Choroid plexus epithelial cell (primary cell): ENCODE results near the gene LRRC59.

ENCODE experiments used
- DNase-seq: peaks from one replicate; pipeline ENCODE4 v3.0.0-alpha.2; 2010; ENCODE audit warnings: low read depth
- H3K4me3 ChIP-seq: 2 replicates; pipeline ENCODE4 v1.5.1; 2011; ENCODE audit warnings: low read depth, mild to moderate bottlenecking, control low read depth, low read length, moderate library complexity
- TF ChIP-seq, protein P1 (sequence below): conservative IDR thresholded peaks from 2 replicates; pipeline ENCODE4 v1.5.1; 2011; ENCODE audit warnings: low read depth, mild to moderate bottlenecking, control low read depth, inconsistent platforms, low read length, moderate library complexity

Gene LRRC59

DNA sequence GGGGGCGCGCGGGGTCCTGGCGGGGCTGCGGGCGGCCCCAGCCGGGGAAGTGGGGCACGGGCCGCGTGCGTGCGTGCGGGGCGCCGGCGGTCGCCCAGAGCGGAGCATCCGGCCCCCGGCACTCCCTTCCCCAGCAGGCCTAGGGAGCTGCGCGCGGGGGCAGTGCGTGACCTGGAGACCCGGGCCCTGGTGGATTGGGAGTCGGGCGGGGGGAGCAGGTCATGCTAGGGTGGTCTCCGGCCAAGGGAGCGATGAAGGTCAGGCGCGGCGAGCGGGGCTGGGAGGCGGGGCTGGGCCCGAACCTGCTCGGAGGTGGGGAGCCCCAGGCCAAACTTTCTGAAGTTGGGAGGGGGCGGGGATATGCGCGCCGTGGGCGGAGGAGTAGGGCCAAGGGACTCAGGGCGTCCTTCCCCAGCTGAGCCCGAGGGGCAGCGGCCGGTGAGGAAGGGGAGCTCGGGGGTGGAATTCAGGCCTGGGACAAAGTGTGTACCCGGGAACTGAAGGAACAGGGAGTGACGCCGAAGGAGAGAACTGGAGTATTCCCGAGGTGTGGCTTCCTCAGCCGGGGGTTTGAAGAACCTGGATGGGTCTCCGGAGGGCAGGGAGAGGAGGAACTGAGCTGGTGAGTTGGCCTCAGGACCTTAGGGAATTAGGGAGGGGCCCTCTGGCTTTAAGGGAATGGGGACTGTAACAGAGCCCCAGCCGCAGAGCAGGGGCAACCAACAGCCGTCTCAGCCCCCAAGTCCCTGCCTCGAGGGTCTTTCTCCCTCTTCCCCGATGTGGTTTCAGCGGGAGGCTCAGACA is 50.8 kb downstream of the LRRC59 start:
- peak overlapping the region; percentile 85 for H3K4me3 ChIP-seq
- DNase-seq: no peak
- TF ChIP-seq, protein P1, sequence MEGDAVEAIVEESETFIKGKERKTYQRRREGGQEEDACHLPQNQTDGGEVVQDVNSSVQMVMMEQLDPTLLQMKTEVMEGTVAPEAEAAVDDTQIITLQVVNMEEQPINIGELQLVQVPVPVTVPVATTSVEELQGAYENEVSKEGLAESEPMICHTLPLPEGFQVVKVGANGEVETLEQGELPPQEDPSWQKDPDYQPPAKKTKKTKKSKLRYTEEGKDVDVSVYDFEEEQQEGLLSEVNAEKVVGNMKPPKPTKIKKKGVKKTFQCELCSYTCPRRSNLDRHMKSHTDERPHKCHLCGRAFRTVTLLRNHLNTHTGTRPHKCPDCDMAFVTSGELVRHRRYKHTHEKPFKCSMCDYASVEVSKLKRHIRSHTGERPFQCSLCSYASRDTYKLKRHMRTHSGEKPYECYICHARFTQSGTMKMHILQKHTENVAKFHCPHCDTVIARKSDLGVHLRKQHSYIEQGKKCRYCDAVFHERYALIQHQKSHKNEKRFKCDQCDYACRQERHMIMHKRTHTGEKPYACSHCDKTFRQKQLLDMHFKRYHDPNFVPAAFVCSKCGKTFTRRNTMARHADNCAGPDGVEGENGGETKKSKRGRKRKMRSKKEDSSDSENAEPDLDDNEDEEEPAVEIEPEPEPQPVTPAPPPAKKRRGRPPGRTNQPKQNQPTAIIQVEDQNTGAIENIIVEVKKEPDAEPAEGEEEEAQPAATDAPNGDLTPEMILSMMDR: no peak

DNA sequence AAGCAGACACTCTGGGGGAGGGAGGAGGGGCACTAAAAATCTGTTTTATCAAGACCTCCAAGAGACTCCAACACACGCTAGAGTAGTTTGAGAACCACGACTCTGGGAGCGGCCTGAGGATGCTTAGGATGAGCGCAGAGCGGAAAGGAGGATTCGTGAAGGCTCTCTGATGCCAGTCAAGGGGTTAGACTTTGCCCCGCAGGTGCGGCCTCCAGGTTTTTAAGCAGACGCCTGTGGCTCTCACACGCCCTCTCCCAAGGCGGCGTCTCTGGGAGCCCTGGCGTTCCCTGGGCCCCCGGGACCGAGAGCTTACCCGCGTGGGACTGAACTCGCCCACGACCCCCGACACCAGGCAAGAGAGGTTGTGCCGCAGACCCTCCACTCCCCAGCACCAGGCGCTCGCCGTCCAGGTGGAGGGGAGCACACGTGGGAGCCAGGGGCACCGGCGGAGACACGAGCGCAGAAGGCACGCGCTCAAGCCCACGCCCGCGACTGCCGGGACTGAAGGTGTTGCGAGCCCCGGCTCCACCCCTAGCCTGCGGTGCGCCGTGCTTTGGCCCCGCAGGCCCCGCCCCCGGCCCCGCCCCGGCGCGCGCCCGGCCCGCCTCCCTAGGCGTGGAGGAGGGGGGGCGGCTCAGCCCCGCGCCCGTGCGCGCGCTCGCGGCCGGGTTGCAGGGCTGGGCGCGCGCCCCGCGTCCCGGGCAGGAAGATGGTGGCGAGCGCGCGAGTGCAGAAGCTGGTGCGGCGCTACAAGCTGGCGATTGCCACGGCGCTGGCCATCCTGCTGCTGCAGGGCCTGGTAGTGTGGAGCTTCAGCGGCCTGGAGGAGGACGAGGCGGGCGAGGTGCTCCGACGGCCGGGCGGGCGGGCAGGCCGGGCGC is 51.7 kb downstream of the LRRC59 start, which contains the start of gene XYLT2:
XYLT2 (plus strand) TSS at position 695 of the 881 bp plus-strand sequence; CDS start at position 710, 15 bp downstream.
- TF ChIP-seq, protein P1: no peak
- peak within 1 kb of the TSS; percentile 85 for H3K4me3 ChIP-seq
- peak; percentile 80 for DNase-seq

DNA sequence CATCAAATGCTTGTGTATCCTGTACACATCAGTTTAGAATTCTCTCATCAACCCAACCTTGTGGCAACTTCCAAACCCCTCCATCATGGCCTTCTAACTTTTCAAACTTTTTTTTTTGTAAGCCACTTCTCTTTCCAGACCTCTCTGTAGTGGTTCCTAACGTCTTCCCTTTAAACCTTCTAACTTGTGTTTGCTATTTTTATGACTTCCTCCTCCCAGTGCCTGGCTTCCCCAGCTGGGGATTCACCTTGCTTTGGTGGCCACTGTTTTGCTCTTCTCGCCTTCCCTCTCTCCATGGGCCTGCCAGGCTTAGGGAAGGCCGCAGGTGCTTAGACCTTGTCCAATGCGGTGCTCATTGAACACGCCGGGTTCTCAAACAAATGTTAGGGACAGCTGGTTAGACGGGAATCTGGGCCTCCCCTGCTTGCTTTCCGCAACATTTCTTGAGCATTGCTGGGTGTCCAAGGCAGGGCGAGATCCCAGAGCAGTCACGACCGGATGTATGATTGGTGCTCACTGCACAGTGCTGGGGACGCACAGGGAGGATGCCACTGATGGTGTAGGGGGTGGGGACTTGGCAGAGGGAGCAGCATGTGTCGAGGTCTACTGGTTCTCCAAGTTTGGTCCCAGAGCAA is 52.5 kb downstream of the LRRC59 start:
- no peak overlapping the region for H3K4me3 ChIP-seq
- TF ChIP-seq, protein P1: no peak
- DNase-seq: no peak

DNA sequence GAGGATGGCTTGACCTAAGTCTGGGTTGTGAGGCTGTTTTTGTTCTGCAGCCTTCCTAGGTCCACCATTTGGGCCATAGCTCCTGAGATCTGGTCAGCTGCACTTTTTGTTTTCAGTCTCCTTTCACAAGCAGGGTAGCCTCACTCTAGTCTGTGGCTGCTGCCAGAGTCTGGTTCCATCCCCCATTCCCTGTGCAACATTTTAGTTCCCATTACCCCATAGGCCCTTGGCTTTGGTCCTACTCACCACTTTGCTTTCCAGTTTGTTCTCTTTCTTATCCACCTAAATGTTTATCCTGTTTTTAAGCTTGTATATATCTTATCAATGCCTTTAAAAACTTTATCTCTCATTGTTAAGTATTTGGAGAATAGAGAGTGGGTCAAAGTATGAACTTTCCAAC is 57.9 kb downstream of the LRRC59 start:
- no peak overlapping the region for H3K4me3 ChIP-seq
- no peak for DNase-seq
- TF ChIP-seq, protein P1: no peak

DNA sequence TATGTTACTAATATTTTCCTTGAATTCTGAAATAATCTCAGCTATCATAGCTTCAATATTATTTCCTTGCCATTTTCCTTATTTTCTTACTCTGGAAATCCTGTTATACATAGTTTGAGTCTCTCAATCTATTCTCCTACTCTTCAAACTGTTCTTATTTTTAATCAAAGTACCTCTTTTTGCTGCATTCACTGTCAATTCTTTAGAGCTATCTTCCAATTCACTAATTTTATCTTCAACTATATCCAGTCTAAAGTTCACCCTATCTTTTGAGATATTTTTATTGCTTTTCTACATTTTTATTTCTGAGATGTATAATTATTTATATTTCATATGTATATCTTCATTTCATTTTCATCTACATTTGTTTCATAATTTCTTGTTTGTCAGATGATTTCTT is 58.7 kb downstream of the LRRC59 start:
- H3K4me3 ChIP-seq: no peak overlapping the region
- no peak for DNase-seq
- TF ChIP-seq, protein P1: no peak

DNA sequence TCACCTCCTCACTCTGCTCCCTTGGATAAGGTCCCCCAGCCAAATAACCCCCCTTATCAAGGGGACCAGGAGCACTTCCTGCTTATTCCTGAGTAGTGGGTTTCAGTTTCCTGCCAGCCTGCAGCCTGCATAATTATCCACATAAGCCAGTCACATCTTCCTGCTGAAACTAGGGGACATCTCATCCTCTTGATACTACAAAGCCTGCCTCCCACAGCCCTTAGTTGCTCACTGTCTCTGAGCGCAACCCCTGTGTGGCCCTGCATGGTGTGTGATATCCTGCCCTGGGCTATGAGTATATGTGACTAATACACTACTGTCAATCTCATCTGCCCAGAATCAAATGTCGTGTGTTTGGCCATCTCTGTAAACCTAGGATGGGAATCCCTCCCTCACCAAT is 59.4 kb downstream of the LRRC59 start:
- DNase-seq: no peak
- TF ChIP-seq, protein P1: no peak
- no peak overlapping the region for H3K4me3 ChIP-seq
